Kidney glomerular epithelial cell (primary cell): Measurements from ENCODE around the gene C12orf43.

Experiments used
- DNase-seq: peaks from one replicate; lab custom pipeline; 2025; lab: John Stamatoyannopoulos, UW

C12orf43 gene

GRCh38 chr12:121030576-121031212, 14.4 kb upstream of the C12orf43 start:
- no peak for DNase-seq

- no peak for DNase-seq
Measured at GRCh38 chr12:121026274-121027045, 10.2 kb upstream of the C12orf43 start.

- DNase-seq: no peak
Measured at GRCh38 chr12:121025442-121026226, 9.3 kb upstream of the C12orf43 start.

GRCh38 chr12:121023799-121024198, 7.5 kb upstream of the C12orf43 start:
- no peak for DNase-seq

GRCh38 chr12:121022713-121023112, 6.4 kb upstream of the C12orf43 start:
- DNase-seq: no peak

- DNase-seq: no peak
Measured at GRCh38 chr12:121021754-121022153, 5.5 kb upstream of the C12orf43 start.

GRCh38 chr12:121018860-121019617, 2.8 kb upstream of the C12orf43 start:
- DNase-seq: no peak

- DNase-seq: no peak
Measured at GRCh38 chr12:121017966-121018491, 1.7 kb upstream of the C12orf43 start.

- DNase-seq: no peak
Measured at GRCh38 chr12:121013715-121014114, 2.6 kb downstream of the C12orf43 start.

- no peak for DNase-seq
Measured at GRCh38 chr12:121011820-121012219, 4.5 kb downstream of the C12orf43 start.

- no peak for DNase-seq
Measured at GRCh38 chr12:121010860-121011259, 5.4 kb downstream of the C12orf43 start.

- peak; percentile 17 for DNase-seq
Measured at GRCh38 chr12:121009741-121010140, 6.5 kb downstream of the C12orf43 start.

GRCh38 chr12:121008347-121009098, 7.8 kb downstream of the C12orf43 start:
- no peak for DNase-seq

GRCh38 chr12:121005346-121005815, 10.9 kb downstream of the C12orf43 start:
- no peak for DNase-seq

GRCh38 chr12:121004253-121004815, 12.0 kb downstream of the C12orf43 start:
- no peak for DNase-seq

GRCh38 chr12:121003650-121004049, 12.6 kb downstream of the C12orf43 start:
- DNase-seq: no peak

GRCh38 chr12:121001841-121002483, 14.3 kb downstream of the C12orf43 start:
- DNase-seq: no peak

- no peak for DNase-seq
Measured at GRCh38 chr12:121001060-121001459, 15.2 kb downstream of the C12orf43 start.

- no peak for DNase-seq
Measured at GRCh38 chr12:121000530-121000929, 15.8 kb downstream of the C12orf43 start.
